Gastrocnemius medialis (tissue), 4 donors: ENCODE data around the gene ZMYND8. TPM values are rescaled to one million over a fixed set of nuclear protein-coding genes. Genes with fewer than 3 reads are reported as not detected.

ENCODE experiments used
- ATAC-seq, 2 donors: fragments of 150-250 bp; one replicate each; pipeline ENCODE4 v1.9.1; 2016
- DNase-seq, 2 donors: peaks; one replicate each; pipeline ENCODE4 v3.0.0-alpha.2; 2019
- H3K27ac ChIP-seq, 4 donors: fragments of 200-600 bp; sonication (generic); 1 replicate in 1 of 4; 2 replicates in 3 of 4; pipeline ENCODE4 v1.5.1; 2016 to 2018; ENCODE audit warnings: mild to moderate bottlenecking in 2 of 4, moderate library complexity in 1 of 4
- H3K27me3 ChIP-seq, 3 donors: fragments of 200-600 bp; sonication (generic) in 2 of 3; 1 replicate in 1 of 3; 2 replicates in 2 of 3; pipeline versions ENCODE4 v1.5.1 to v1.6.0; 2016 to 2019; ENCODE audit warnings: mild to moderate bottlenecking in 1 of 3, moderate library complexity in 1 of 3
- H3K36me3 ChIP-seq, 2 donors: fragments of 200-600 bp; sonication (generic) in 1 of 2; one replicate each; pipeline ENCODE4 v1.5.1; 2017 to 2018
- H3K4me1 ChIP-seq, 2 donors: fragments of 200-600 bp; sonication (generic) in 1 of 2; one replicate each; pipeline ENCODE4 v1.5.1; 2016 to 2017; ENCODE audit warnings: mild to moderate bottlenecking in 2 of 2
- H3K4me3 ChIP-seq, 4 donors: fragments of 200-600 bp; sonication (generic) in 3 of 4; 1 replicate in 1 of 4; 2 replicates in 3 of 4; pipeline ENCODE4 v1.5.1; 2016 to 2019; ENCODE audit warnings: mild to moderate bottlenecking in 2 of 4
- H3K9me3 ChIP-seq, 3 donors: fragments of 200-600 bp; sonication (generic) in 2 of 3; 1 replicate in 1 of 3; 2 replicates in 2 of 3; pipeline ENCODE4 v1.5.1; 2016 to 2019
- CTCF ChIP-seq, 5 experiments: fragments of 450-650 bp in 3 of 5; fragments of 200-600 bp in 2 of 5; sonication (generic) in 2 of 5; IDR thresholded peaks in 4 of 5; conservative IDR thresholded peaks in 1 of 5; 1 replicate in 4 of 5; 2 replicates in 1 of 5; pipeline ENCODE4 v1.5.1; 2016 to 2019; ENCODE audit warnings: antibody characterized with exemption in 5 of 5, mild to moderate bottlenecking in 3 of 5, moderate library complexity in 3 of 5
- POLR2A ChIP-seq, 2 donors: fragments of 450-650 bp; IDR thresholded peaks; one replicate each; pipeline ENCODE4 v1.6.1; 2017; ENCODE audit warnings: antibody characterized with exemption in 2 of 2, mild to moderate bottlenecking in 2 of 2, moderate library complexity in 2 of 2
- in situ Hi-C, 4 donors: fragments of 200-750 bp; cut with MboI; loops; one replicate each; pipeline versions ENCODE4 v1.15.0 to v1.8.0; 2017; ENCODE audit warnings: low sequenced_read_pairs in 4 of 4
- intact Hi-C: fragments of 100-400 bp; cut with DNase I; formaldehyde crosslinking; loops from one replicate; pipeline ENCODE4 v1.15.1; 2023; ENCODE audit warnings: low total_unique reads
- total RNA-seq, 4 donors: library from RNA; depleted of rRNA; stranded (reverse); fragments of >200 nt; gene quantifications; one replicate each; pipeline versions ENCODE4 v1.1.0 to v1.2.3, GENCODE V29; 2016

ZMYND8 gene
- 10 to 100 TPM; 15.1 to 32.2 (median 19.7) TPM for total RNA-seq

- Histone ChIP-seq H3K27me3 (no peaks in the 10 kb centered on the region), H3K4me1 (peaks cover 97 to 99% of the 10 kb centered on the region in 2 donors), H3K36me3 (no peaks in the 10 kb centered on the region), H3K4me3 (peak within 1 kb of the TSS; percentile 28 to 52 (median 44)), H3K9me3 (no peaks in the 10 kb centered on the region), H3K27ac (peak within 1 kb of the TSS; percentile 96 to 100 (median 97))
- in situ Hi-C loops: loop anchor here in 1 of 4 donors (5.0 kb wide), 1 partner anchor 39 kb away; no protein-coding TSS in a partner anchor
- DNase-seq: peak; percentile 86 to 96
- intact Hi-C loops: loop anchor here (2.0 to 5.0 kb wide), 2 partner anchors 20 to 56 kb away; no protein-coding TSS in a partner anchor
- peak; percentile 14 to 57 for TF ChIP-seq POLR2A (IDR thresholded peaks at IDR 0.05)
- TF ChIP-seq CTCF (IDR thresholded peaks at IDR 0.05 in 4 of 5, conservative IDR thresholded peaks at IDR 0.05 in 1 of 5): no peak
- ATAC-seq: peak; percentile 41 to 46
Measured at GRCh38 chr20:47356526-47357295, at the start of gene ZMYND8. ZMYND8 (minus strand) TSS chr20:47356699; CDS start chr20:47356670, 29 bp downstream.

- Histone ChIP-seq H3K27me3 (no peaks in the 10 kb centered on the region), H3K36me3 (no peaks in the 10 kb centered on the region), H3K4me3 (no peak overlapping the region), H3K9me3 (no peaks in the 10 kb centered on the region), H3K4me1 (peaks cover 22 to 33% of the 10 kb centered on the region in 2 donors), H3K27ac (peak overlapping the region; percentile 47 to 91 (median 80))
- DNase-seq (no peak), ATAC-seq (no peak)
- in situ Hi-C loops: no loop called here
- TF ChIP-seq CTCF (IDR thresholded peaks at IDR 0.05 in 4 of 5, conservative IDR thresholded peaks at IDR 0.05 in 1 of 5) (no peak), POLR2A (IDR thresholded peaks at IDR 0.05) (no peak)
- intact Hi-C loops: no loop called here
Measured at GRCh38 chr20:47405775-47406325, 49.4 kb upstream of the ZMYND8 start.

GRCh38 chr20:47400685-47401084, 44.2 kb upstream of the ZMYND8 start:
- DNase-seq (no peak), ATAC-seq (no peak)
- Histone ChIP-seq H3K4me3 (no peak overlapping the region), H3K36me3 (no peaks in the 10 kb centered on the region), H3K4me1 (peaks cover 15 to 22% of the 10 kb centered on the region in 2 donors), H3K27me3 (no peaks in the 10 kb centered on the region), H3K27ac (no peak overlapping the region), H3K9me3 (no peaks in the 10 kb centered on the region)
- TF ChIP-seq POLR2A (IDR thresholded peaks at IDR 0.05): no peak
- no peak for TF ChIP-seq CTCF (IDR thresholded peaks at IDR 0.05 in 4 of 5, conservative IDR thresholded peaks at IDR 0.05 in 1 of 5)
- in situ Hi-C loops: no loop called here
- intact Hi-C loops: no loop called here

GRCh38 chr20:47397652-47398301, 41.3 kb upstream of the ZMYND8 start:
- Histone ChIP-seq H3K9me3 (no peaks in the 10 kb centered on the region), H3K36me3 (no peaks in the 10 kb centered on the region), H3K27ac (peak overlapping the region; percentile 46 to 85 (median 67)), H3K4me3 (peak overlapping the region in 2 of 4 donors; percentile 4 to 18), H3K4me1 (peaks cover 8 to 12% of the 10 kb centered on the region in 2 donors), H3K27me3 (no peaks in the 10 kb centered on the region)
- DNase-seq (no peak), ATAC-seq (peak; percentile 72 to 83)
- in situ Hi-C loops (loop anchor here in 2 of 4 donors (10.0 to 25.0 kb wide), 3 partner anchors 215 to 635 kb away; no protein-coding TSS in a partner anchor), intact Hi-C loops (no loop called here)
- no peak for TF ChIP-seq CTCF (IDR thresholded peaks at IDR 0.05 in 4 of 5, conservative IDR thresholded peaks at IDR 0.05 in 1 of 5)
- no peak for TF ChIP-seq POLR2A (IDR thresholded peaks at IDR 0.05)
